ENCODE results near the gene PTF1A. TPM values are rescaled to one million over a fixed set of nuclear protein-coding genes. Genes with fewer than 3 reads are reported as not detected.

The PTF1A gene
- polyA plus RNA-seq, 12 donors = 0.43 TPM; not detected in 11

GRCh38 chr10:23186178-23186577 lies 5.9 kb upstream of the PTF1A start:
- no peak for DNase-seq

- DNase-seq = no peak
Measured at GRCh38 chr10:23186697-23187096, 5.4 kb upstream of the PTF1A start.

- DNase-seq = no peak
Measured at GRCh38 chr10:23187155-23187554, 5.0 kb upstream of the PTF1A start.

- no peak for DNase-seq
Measured at GRCh38 chr10:23189024-23189423, 3.1 kb upstream of the PTF1A start.

GRCh38 chr10:23190872-23191763 lies 994 bp upstream of the PTF1A start:
- DNase-seq = no peak

GRCh38 chr10:23192712-23193434 lies 761 bp downstream of the PTF1A start:
- DNase-seq = no peak

- no peak for DNase-seq
Measured at GRCh38 chr10:23193435-23194074, 1.4 kb downstream of the PTF1A start.

GRCh38 chr10:23194471-23194965 lies 2.4 kb downstream of the PTF1A start:
- DNase-seq = no peak

- DNase-seq = no peak
Measured at GRCh38 chr10:23194966-23195845, 3.1 kb downstream of the PTF1A start.

- DNase-seq = no peak
Measured at GRCh38 chr10:23195846-23196600, 3.9 kb downstream of the PTF1A start.

GRCh38 chr10:23196915-23197314 lies 4.8 kb downstream of the PTF1A start:
- DNase-seq = no peak

- DNase-seq = no peak
Measured at GRCh38 chr10:23197416-23197861, 5.3 kb downstream of the PTF1A start.

- DNase-seq = no peak
Measured at GRCh38 chr10:23198610-23198939, 6.5 kb downstream of the PTF1A start.

- no peak for DNase-seq
Measured at GRCh38 chr10:23198940-23199767, 7.0 kb downstream of the PTF1A start.

GRCh38 chr10:23199768-23200511 lies 7.8 kb downstream of the PTF1A start:
- no peak for DNase-seq

- DNase-seq = no peak
Measured at GRCh38 chr10:23200586-23200985, 8.5 kb downstream of the PTF1A start.

GRCh38 chr10:23200997-23201652 lies 9.0 kb downstream of the PTF1A start:
- DNase-seq = no peak

GRCh38 chr10:23201837-23202236 lies 9.7 kb downstream of the PTF1A start:
- no peak for DNase-seq

Data from muscle of arm (tissue), 12 donors.